ENCODE results near the gene SLC24A3.
A peak's percentile ranks its signal among the peaks of the same experiment; 100 is the strongest.

Gene SLC24A3

DNA sequence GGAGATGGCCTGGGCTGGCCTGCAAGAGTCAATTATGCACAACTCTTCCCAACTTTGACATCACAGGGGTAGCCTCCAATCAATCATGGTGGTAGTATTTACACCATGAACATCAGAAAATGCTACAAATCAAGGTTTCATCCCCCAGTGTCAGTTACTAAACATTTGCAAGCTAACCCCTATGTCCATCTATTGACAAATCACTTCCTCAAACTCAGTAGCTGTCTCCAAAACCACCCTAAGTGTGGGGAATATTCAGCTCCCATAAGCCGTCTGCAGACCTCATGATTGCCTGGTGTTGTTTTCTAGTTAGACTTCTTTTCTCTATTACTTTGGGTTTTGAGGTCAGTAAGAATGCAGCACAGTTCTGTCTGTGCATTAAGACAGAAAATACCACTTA is 344.8 kb downstream of the SLC24A3 start:
- no peak for DNase-seq

GRCh38 chr20:19560881-19561480 is 348.5 kb downstream of the SLC24A3 start:
- no peak for DNase-seq

DNA sequence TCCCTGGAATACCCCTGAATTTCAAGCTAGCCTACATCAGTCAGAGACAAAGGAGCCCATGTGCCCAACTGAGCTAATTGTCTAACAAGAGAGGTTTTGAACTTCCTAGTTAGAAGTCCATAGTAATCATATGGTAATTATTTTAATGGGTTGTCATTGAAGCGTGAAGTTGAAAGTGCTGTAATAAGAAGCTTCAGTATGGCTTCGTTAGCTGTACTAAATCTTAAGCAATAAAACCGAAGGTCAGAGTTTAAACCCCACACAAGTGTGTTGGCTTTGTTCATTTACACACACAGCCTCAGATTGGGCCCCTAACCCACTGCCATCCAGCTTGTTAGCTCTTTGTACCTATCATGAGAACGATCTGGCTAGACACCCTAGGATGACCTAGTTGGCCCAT is 350.0 kb downstream of the SLC24A3 start:
- DNase-seq: no peak

- DNase-seq: no peak
These were observed 351.8 kb downstream of the SLC24A3 start for GRCh38 chr20:19564261-19564660.

DNA sequence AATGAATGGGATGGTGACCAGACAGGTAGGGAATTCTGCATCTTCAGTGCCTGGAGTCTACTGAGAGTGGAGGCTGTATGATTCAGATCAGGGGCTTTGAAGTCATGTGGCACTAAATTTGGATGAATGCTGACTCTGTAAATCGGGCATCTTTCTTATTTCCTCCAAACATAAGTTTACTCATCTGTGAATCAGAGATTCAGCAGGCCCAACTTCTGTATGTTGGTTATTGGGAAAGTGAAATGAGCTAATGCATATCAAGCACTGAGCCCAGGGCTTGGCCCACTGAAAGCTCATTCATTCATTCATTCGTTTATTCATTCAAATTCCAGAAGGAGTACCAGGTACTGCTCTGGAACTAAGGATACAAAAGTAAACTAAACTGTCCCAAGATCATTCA is 353.3 kb downstream of the SLC24A3 start:
- DNase-seq: no peak

DNA sequence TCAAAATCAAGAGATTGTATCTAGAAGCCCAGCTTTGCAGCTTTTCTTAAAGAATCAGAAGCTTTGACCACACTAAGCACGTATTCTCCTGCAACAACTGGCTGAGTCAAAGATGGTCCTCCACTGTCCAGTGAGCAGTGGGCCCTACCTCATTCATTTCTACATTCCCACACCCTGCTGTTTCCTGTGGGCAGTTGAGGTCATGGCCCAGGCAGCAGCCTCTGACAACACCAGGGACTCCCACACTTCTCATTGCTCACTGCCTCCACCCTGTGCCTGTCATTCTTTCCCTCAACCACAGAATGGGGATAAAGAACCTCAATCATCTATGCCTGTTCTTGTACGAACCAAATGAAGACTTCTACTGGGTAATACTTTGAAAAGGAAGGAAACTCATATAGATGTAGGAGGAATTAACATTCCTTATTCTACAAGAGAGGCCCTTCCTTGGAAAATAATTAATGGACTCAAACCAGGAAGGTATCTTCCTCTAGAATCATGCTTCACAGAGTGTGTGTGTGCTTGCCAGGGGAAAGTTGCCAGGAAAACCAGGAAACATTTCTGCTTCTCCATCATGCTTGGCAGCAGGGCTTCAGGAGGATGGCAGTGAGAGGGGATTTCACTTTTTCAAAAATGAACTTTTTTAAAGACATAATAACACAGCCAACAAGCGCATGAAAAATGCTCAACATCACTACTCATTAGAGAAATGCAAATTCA is 353.9 kb downstream of the SLC24A3 start:
- DNase-seq: no peak

DNA sequence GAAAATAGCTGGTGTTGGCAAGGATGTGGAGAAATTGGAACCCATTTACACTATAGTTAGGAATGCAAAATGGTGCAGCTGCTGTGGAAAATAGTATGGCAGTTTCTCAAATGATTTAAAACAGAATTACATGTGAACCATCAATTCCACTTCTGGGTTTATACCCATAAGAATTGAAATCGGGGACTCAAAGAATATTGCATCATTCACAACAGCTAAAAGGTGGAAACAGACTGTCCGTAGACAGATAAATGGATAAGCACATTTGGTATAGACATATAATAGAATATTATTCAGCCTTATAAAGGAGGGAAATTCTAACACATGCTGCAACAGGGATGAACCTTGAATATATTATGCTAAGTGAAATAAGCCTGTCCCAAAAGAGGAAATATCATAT is 355.7 kb downstream of the SLC24A3 start:
- DNase-seq: no peak

DNA sequence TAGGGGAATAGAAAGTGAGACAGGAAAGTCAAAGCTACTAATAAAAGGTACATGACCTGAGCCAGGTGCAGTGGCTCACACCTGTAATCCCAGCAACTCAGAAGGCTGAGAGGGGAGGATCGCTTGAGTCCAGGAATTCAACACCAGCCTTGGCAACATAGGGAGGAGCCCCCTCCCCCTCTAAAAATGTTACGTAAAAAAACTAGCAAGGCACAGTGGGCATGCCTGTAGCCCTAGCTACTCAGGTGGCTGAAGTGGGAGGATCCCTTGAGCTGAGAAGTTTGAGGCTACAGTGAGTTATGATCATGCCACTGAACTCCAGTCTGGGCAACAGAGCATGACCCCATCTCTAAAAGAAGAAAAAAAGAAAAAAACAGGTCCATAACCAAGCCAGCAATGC is 359.6 kb downstream of the SLC24A3 start:
- no peak for DNase-seq

GRCh38 chr20:19577692-19578091 is 365.2 kb downstream of the SLC24A3 start:
- DNase-seq: no peak

DNA sequence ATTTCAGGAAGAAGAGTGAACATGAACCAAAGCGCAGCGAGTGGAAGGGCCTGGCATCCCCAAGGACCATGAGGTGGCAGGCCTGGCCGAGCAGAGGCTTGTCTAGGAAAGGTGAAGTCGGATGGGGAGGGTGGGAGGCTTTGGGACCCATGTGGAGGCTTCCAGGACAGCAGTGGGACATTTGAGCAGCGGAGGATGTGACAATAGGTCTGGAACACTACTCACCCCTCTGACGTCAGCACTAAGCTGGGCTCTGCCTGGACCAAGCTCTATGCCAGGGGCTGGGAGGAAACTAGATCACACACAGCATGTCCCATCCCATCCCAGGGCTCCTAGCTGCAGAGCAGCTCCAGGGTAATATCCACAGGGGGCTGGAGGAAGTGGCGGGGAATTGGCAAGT is 370.3 kb downstream of the SLC24A3 start:
- no peak for DNase-seq

GRCh38 chr20:19583532-19584175 is 371.2 kb downstream of the SLC24A3 start:
- DNase-seq: peak; percentile 43

- DNase-seq: no peak
These were observed 375.8 kb downstream of the SLC24A3 start for GRCh38 chr20:19588241-19588640.

GRCh38 chr20:19588732-19589131 is 376.3 kb downstream of the SLC24A3 start:
- DNase-seq: no peak

- DNase-seq: peak; percentile 10
These were observed 377.4 kb downstream of the SLC24A3 start for GRCh38 chr20:19589787-19590362.

DNA sequence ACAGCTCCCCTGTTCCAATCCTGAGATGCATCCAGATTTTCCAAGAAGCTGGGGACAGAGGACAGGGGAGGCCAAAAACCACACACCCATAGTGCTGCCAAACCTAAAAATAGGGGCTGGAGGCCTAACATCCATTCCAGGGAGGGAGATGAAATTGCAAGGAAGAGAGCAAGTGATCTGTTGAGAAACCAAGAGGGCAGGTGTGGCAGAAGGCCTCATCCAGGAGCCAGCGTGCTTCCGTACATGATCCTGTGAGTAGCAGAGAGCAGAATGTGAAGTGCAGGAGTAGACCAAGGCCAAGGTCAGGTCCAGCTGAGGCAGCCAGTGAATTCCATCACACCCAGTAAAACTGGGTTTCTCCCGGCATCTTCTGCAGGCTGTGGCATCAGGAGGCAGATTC is 377.9 kb downstream of the SLC24A3 start:
- no peak for DNase-seq

- no peak for DNase-seq
These were observed 381.3 kb downstream of the SLC24A3 start for GRCh38 chr20:19593762-19594161.

- DNase-seq: no peak
These were observed 382.5 kb downstream of the SLC24A3 start for GRCh38 chr20:19594896-19595295.

DNA sequence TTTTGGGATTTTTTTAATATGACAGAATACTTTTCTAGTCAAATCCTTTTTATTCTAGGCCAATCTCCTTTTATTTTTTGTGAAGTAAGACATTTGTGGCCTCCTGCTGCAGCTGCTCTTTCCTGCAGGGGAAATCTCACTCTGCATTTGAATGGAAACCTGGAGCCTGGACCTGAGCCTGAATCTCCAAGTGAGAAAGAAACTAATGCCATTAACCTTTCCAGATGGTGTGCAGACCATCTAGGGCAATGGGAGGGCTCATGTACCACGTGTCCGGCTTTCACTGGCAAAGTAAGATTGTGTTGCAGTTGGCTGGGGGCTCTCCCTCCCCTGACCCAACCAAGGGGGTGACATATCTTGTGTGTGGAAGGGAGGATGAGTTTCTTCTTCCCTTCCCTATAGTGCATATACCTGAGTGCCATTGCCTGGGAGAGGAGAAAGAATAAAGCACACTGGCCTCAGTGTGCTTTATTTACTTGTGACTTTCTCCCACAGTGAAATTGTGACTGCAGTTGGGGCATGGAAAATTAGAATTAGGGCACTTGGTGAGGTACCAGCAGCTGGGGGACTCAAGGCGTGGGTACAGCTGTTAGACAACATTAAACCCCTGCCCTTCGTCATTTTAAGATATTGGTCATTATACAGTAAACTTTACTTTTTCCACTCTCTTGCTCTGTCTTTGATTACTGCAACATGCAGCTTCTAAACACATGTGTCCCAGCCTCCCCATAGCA is 385.8 kb downstream of the SLC24A3 start:
- DNase-seq: no peak

GRCh38 chr20:19599200-19599599 is 386.8 kb downstream of the SLC24A3 start:
- no peak for DNase-seq

DNA sequence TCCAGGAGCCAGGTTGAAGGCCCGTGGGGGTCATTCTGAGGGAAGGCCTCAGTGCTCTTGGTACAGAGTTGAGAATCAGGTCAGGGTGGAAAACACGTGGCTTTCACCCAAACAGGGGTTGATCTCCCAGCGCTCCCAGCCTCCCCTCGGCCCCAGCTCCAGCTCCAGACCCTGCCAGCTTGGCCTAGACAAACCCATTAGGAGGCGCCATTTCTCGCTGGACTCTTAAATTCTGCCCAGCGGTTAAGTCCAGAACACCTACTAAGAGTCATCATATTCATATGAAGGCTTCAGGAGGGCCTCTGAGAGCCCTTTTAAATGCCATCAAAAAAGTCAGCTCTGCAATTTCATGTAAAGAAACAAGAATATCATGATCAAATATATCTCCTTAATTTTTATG is 387.6 kb downstream of the SLC24A3 start:
- DNase-seq: no peak

DNA sequence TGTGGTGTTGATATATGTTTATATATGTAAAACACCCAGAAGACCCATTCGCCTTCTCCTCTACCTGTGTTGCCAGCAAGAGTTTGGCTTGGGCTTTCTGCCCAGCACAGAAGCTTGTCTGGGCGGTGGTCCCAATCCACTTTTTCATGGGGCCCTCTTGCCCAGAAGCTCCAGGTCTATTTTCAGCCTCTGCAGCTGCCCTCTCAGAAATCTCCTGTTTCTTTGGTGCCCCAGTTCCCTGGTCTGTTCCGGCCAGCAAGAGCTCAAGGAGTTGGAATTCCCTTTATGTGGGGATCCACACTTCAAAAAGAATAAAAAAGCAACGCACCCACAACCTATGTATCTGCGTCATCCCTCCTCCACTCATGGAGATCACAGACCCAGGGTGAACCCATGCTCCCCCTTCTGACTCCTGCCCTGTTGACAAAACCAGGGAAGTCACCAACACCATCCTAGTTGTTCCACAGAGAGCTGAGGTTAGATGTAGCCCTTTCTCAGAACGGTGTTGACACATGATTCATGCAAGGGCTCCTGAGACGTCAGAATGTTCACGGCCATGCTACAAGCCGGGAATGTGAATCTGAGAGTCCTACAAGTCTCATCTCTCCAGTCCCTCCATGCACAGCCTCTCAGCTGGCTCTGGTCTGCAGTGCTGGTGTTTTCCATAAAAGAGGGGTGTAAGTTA is 388.8 kb downstream of the SLC24A3 start:
- DNase-seq: no peak

DNA sequence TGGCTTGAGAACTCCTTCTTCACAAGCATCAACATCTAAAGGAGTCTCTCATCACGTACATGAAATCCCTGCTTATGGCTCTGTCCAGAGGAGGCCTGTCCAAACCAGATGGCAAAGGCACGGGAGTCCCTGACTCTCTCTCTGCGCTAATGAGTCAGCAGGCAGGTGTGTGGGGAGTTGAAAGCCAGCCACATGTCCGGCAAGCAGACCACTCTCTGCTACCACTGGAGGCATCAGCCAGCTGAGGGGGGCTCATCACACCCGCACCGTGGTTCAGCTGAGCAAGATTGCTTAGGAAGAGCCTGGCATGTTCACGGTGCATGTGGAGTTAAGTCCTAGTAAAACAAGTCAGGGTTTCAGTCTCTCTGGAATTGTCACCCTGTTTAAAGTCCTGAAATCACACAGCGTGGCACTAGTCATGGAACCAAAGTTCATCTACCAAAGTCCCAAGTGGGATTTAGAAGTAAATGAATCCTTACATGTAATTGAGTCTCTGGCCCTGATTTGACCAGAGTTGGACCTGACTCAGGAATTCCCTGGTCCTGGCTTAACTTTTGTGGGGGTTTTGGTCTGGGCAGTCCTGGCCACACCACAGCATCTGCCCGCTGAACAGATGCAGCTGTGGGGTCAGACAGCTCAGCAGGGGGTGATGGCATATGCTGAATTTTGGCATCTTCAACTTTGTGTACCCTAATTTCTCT is 390.4 kb downstream of the SLC24A3 start:
- no peak for DNase-seq
